NT2/D1 (cell line): ENCODE data around the gene HELZ2.

Experiments
- SUZ12 ChIP-seq: IDR thresholded peaks from 2 replicates; pipeline ENCODE4 v1.6.1; 2011; ENCODE audit not compliant: insufficient read length, insufficient read depth; ENCODE audit errors: extremely low read depth
- YY1 ChIP-seq: IDR thresholded peaks from 2 replicates; pipeline ENCODE4 v1.6.1; 2011; ENCODE audit not compliant: insufficient read length, insufficient read depth
- ZNF274 ChIP-seq: IDR thresholded peaks from 2 replicates; pipeline ENCODE4 v1.6.1; 2011; ENCODE audit warnings: mild to moderate bottlenecking, low read depth, low read length

GRCh38 chr20:63537525-63538203 is 36.4 kb downstream of the HELZ2 start:
- TF ChIP-seq SUZ12 = no peak
- no peak for TF ChIP-seq ZNF274
- no peak for TF ChIP-seq YY1
